SK-N-SH treated with all-trans-retinoic acid at 6 μM for 48 hours (cell line): ENCODE results near the gene C6orf15.

Experiments
- ATAC-seq: fragments of 200-7000 bp; cut with Tn5 transposase; 3 replicates; pipeline ENCODE4 v1.9.1; 2020; ENCODE audit warnings: mild to moderate bottlenecking, moderate library complexity
- ARNTL ChIP-seq: fragments of 450-650 bp; formaldehyde crosslinking; IDR thresholded peaks from 2 replicates; pipeline ENCODE4 v1.5.0; 2020; ENCODE audit warnings: low read depth, mild to moderate bottlenecking, moderate library complexity, borderline replicate concordance
- BACH2 ChIP-seq: fragments of 250-450 bp; sonication (Bioruptor Pico); IDR thresholded peaks from 2 replicates; pipeline ENCODE4 v1.9.0; 2021; ENCODE audit warnings: mild to moderate bottlenecking, borderline replicate concordance
- CSDC2 ChIP-seq: fragments of 250-450 bp; sonication (Bioruptor Pico); IDR thresholded peaks from 2 replicates; pipeline ENCODE4 v1.5.0; 2020; ENCODE audit warnings: mild to moderate bottlenecking, moderate library complexity
- ESRRG ChIP-seq: fragments of 250-450 bp; sonication (Bioruptor Pico); IDR thresholded peaks from 2 replicates; pipeline ENCODE4 v1.6.1; 2021; ENCODE audit warnings: mild to moderate bottlenecking
- GLIS3 ChIP-seq: fragments of 250-450 bp; sonication (Bioruptor Pico); IDR thresholded peaks from 2 replicates; pipeline ENCODE4 v1.5.0; 2020; ENCODE audit warnings: mild to moderate bottlenecking, moderate library complexity
- ISL1 ChIP-seq: fragments of 250-450 bp; sonication (Bioruptor Pico); IDR thresholded peaks from 2 replicates; pipeline ENCODE4 v2.1.2; 2022; ENCODE audit warnings: mild to moderate bottlenecking, moderate library complexity
- OSR1 ChIP-seq: fragments of 250-450 bp; sonication (Bioruptor Pico); IDR thresholded peaks from 2 replicates; pipeline ENCODE4 v1.8.0; 2022; ENCODE audit warnings: moderate library complexity, mild to moderate bottlenecking, inconsistent platforms
- PPARA ChIP-seq: fragments of 250-450 bp; sonication (Bioruptor Pico); IDR thresholded peaks from 2 replicates; pipeline ENCODE4 v1.5.0; 2020; ENCODE audit warnings: mild to moderate bottlenecking, borderline replicate concordance
- RARB ChIP-seq: fragments of 250-450 bp; sonication (Bioruptor Pico); IDR thresholded peaks from 2 replicates; pipeline ENCODE4 v1.8.0; 2021; ENCODE audit warnings: mild to moderate bottlenecking, moderate library complexity
- SNAI2 ChIP-seq: fragments of 250-450 bp; sonication (Bioruptor Pico); IDR thresholded peaks from 2 replicates; pipeline ENCODE4 v1.5.0; 2020; ENCODE audit warnings: mild to moderate bottlenecking, moderate library complexity
- TCF4 ChIP-seq: fragments of 250-450 bp; sonication (Bioruptor Pico); IDR thresholded peaks from 2 replicates; pipeline ENCODE4 v1.8.0; 2021; ENCODE audit warnings: mild to moderate bottlenecking, moderate library complexity, borderline replicate concordance
- TOX ChIP-seq: fragments of 250-450 bp; sonication (Bioruptor Pico); IDR thresholded peaks from 2 replicates; pipeline ENCODE4 v1.8.0; 2021; ENCODE audit warnings: mild to moderate bottlenecking, moderate library complexity, borderline replicate concordance
- ZC3H10 ChIP-seq: fragments of 250-450 bp; sonication (Bioruptor Pico); IDR thresholded peaks from 2 replicates; pipeline ENCODE4 v1.5.1; 2021; ENCODE audit warnings: mild to moderate bottlenecking, moderate library complexity
- ZFP3 ChIP-seq: fragments of 250-450 bp; sonication (Bioruptor Pico); IDR thresholded peaks from 2 replicates; pipeline ENCODE4 v1.5.0; 2020; ENCODE audit warnings: mild to moderate bottlenecking, moderate library complexity
- ZFP30 ChIP-seq: fragments of 450-650 bp; formaldehyde crosslinking; IDR thresholded peaks from 2 replicates; pipeline ENCODE4 v1.5.0; 2022; ENCODE audit warnings: mild to moderate bottlenecking, moderate library complexity
- ZNF565 ChIP-seq: fragments of 450-650 bp; formaldehyde crosslinking; conservative IDR thresholded peaks from 2 replicates; pipeline ENCODE4 v1.5.0; 2020; ENCODE audit warnings: low read depth, mild to moderate bottlenecking, moderate library complexity
- ZNF70 ChIP-seq: fragments of 450-650 bp; formaldehyde crosslinking; IDR thresholded peaks from 2 replicates; pipeline ENCODE4 v1.5.0; 2020; ENCODE audit warnings: mild to moderate bottlenecking, moderate library complexity
- ZNF8 ChIP-seq: fragments of 450-650 bp; formaldehyde crosslinking; IDR thresholded peaks from 2 replicates; pipeline ENCODE4 v1.5.0; 2020; ENCODE audit warnings: mild to moderate bottlenecking, moderate library complexity
- TF ChIP-seq, protein P1 (sequence below): fragments of 250-450 bp; sonication (Bioruptor Pico); IDR thresholded peaks from 2 replicates; pipeline ENCODE4 v1.5.0; 2020; ENCODE audit warnings: mild to moderate bottlenecking, moderate library complexity
- TF ChIP-seq, protein P2 (sequence below): fragments of 250-450 bp; sonication (Bioruptor Pico); IDR thresholded peaks from 2 replicates; pipeline ENCODE4 v1.8.0; 2021; ENCODE audit warnings: low read depth, mild to moderate bottlenecking, moderate library complexity, borderline replicate concordance
- TF ChIP-seq, protein P3 (sequence below): fragments of 250-450 bp; sonication (Bioruptor Pico); IDR thresholded peaks from 2 replicates; pipeline ENCODE4 v1.5.1; 2021; ENCODE audit warnings: mild to moderate bottlenecking, moderate library complexity
- TF ChIP-seq, protein P4 (sequence below): fragments of 250-450 bp; sonication (Bioruptor Pico); IDR thresholded peaks from 2 replicates; pipeline ENCODE4 v1.5.1; 2020; ENCODE audit warnings: low read depth, mild to moderate bottlenecking, moderate library complexity
- TF ChIP-seq, protein P5 (sequence below): fragments of 250-450 bp; sonication (Bioruptor Pico); IDR thresholded peaks from 2 replicates; pipeline ENCODE4 v1.8.0; 2020; ENCODE audit warnings: mild to moderate bottlenecking, moderate library complexity, borderline replicate concordance

Gene C6orf15

DNA sequence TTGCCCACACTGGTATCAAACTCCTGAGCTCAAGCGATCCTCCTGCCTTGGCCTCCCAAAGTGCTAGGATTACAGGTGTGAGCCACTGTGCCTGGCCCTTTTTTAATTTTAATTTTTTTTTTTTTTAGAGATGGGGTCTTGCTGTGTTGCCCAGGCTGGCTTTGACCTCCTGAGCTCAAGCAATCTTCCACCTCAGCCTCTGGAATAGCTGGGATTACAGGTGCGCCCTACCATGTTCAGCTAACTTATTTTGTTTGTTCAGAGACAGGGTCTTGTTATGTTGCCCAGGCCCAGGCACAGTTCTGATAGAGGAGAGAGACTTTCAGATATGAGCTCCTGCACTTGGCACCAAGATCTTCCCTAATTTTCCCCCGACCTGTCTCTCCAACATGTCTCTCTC, 18.4 kb upstream of the C6orf15 start:
- TF ChIP-seq BACH2 (CRISPR knock-in tag): no peak
- no peak for TF ChIP-seq ZC3H10 (CRISPR knock-in tag)
- no peak for TF ChIP-seq OSR1
- no peak for ATAC-seq

DNA sequence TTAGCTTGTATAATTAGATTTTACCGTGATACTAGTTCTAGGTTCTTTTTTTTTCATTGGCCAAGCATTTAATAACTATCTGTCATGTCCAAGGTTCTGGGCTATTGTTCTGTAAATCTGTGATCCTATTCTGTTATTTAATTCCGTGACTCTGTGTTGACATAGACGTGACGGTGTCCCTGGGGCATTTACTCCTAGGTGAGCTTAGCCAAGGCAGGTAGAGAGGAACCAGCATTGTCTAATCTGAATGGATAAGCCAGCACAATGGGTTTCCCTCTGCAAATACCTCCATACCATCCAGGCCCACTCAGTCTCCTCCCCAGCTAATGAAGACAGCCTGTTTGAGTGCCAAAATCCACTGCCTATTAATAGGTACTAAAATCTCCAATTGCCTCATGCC, 16.8 kb upstream of the C6orf15 start:
- no peak for TF ChIP-seq RARB (CRISPR knock-in tag)
- TF ChIP-seq ZNF565 (CRISPR knock-in tag): no peak
- no peak for TF ChIP-seq ESRRG
- TF ChIP-seq, protein P1, sequence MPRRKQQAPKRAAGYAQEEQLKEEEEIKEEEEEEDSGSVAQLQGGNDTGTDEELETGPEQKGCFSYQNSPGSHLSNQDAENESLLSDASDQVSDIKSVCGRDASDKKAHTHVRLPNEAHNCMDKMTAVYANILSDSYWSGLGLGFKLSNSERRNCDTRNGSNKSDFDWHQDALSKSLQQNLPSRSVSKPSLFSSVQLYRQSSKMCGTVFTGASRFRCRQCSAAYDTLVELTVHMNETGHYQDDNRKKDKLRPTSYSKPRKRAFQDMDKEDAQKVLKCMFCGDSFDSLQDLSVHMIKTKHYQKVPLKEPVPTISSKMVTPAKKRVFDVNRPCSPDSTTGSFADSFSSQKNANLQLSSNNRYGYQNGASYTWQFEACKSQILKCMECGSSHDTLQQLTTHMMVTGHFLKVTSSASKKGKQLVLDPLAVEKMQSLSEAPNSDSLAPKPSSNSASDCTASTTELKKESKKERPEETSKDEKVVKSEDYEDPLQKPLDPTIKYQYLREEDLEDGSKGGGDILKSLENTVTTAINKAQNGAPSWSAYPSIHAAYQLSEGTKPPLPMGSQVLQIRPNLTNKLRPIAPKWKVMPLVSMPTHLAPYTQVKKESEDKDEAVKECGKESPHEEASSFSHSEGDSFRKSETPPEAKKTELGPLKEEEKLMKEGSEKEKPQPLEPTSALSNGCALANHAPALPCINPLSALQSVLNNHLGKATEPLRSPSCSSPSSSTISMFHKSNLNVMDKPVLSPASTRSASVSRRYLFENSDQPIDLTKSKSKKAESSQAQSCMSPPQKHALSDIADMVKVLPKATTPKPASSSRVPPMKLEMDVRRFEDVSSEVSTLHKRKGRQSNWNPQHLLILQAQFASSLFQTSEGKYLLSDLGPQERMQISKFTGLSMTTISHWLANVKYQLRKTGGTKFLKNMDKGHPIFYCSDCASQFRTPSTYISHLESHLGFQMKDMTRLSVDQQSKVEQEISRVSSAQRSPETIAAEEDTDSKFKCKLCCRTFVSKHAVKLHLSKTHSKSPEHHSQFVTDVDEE (CRISPR knock-in tag): no peak
- no peak for TF ChIP-seq TCF4 (CRISPR knock-in tag)
- no peak for TF ChIP-seq ZNF70
- TF ChIP-seq, protein P2, sequence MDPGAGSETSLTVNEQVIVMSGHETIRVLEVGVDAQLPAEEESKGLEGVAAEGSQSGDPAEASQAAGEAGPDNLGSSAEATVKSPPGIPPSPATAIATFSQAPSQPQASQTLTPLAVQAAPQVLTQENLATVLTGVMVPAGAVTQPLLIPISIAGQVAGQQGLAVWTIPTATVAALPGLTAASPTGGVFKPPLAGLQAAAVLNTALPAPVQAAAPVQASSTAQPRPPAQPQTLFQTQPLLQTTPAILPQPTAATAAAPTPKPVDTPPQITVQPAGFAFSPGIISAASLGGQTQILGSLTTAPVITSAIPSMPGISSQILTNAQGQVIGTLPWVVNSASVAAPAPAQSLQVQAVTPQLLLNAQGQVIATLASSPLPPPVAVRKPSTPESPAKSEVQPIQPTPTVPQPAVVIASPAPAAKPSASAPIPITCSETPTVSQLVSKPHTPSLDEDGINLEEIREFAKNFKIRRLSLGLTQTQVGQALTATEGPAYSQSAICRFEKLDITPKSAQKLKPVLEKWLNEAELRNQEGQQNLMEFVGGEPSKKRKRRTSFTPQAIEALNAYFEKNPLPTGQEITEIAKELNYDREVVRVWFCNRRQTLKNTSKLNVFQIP (CRISPR knock-in tag): no peak
- TF ChIP-seq ISL1 (CRISPR knock-in tag): no peak
- TF ChIP-seq, protein P3, sequence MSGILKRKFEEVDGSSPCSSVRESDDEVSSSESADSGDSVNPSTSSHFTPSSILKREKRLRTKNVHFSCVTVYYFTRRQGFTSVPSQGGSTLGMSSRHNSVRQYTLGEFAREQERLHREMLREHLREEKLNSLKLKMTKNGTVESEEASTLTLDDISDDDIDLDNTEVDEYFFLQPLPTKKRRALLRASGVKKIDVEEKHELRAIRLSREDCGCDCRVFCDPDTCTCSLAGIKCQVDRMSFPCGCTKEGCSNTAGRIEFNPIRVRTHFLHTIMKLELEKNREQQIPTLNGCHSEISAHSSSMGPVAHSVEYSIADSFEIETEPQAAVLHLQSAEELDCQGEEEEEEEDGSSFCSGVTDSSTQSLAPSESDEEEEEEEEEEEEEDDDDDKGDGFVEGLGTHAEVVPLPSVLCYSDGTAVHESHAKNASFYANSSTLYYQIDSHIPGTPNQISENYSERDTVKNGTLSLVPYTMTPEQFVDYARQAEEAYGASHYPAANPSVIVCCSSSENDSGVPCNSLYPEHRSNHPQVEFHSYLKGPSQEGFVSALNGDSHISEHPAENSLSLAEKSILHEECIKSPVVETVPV (CRISPR knock-in tag): no peak
- TF ChIP-seq, protein P4, sequence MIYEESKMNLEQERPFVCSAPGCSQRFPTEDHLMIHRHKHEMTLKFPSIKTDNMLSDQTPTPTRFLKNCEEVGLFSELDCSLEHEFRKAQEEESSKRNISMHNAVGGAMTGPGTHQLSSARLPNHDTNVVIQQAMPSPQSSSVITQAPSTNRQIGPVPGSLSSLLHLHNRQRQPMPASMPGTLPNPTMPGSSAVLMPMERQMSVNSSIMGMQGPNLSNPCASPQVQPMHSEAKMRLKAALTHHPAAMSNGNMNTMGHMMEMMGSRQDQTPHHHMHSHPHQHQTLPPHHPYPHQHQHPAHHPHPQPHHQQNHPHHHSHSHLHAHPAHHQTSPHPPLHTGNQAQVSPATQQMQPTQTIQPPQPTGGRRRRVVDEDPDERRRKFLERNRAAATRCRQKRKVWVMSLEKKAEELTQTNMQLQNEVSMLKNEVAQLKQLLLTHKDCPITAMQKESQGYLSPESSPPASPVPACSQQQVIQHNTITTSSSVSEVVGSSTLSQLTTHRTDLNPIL: no peak
- TF ChIP-seq ZFP3: no peak
- TF ChIP-seq SNAI2 (CRISPR knock-in tag): no peak
- TF ChIP-seq BACH2 (CRISPR knock-in tag): no peak
- TF ChIP-seq ARNTL (CRISPR knock-in tag): no peak
- TF ChIP-seq OSR1: no peak
- ATAC-seq: no peak

DNA sequence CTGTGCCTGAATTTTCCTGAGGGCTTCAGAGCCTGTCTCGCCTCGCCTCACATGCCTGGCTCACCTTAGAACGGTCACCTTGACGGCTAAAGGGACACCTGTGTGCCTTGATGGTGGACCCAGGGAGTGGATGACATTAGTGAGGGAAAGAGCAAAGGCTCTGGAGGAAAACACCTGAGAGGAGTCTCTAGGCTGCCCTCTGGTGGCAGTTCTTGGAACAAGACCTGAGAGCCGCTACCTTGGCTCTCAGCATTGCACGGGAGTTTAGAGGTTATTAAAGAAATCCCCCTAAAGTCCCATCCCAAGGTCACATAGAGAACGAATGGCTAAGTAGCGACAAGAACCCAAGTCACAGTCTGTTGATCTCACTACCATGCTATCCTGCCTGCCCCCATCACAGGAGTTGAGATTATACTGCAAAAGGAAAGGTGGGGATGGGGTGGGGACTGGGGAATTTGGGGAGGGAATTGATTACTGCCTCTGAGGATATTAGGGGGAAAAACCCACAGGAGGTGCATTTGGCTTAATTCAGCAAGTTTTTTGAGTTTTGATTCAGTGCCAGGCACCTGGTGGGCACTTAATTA, 15.8 kb upstream of the C6orf15 start:
- ATAC-seq: peak; percentile 63
- no peak for TF ChIP-seq ISL1 (CRISPR knock-in tag)
- no peak for TF ChIP-seq ZNF8
- no peak for TF ChIP-seq TOX (CRISPR knock-in tag)
- TF ChIP-seq ZNF70: no peak
- TF ChIP-seq, protein P5, sequence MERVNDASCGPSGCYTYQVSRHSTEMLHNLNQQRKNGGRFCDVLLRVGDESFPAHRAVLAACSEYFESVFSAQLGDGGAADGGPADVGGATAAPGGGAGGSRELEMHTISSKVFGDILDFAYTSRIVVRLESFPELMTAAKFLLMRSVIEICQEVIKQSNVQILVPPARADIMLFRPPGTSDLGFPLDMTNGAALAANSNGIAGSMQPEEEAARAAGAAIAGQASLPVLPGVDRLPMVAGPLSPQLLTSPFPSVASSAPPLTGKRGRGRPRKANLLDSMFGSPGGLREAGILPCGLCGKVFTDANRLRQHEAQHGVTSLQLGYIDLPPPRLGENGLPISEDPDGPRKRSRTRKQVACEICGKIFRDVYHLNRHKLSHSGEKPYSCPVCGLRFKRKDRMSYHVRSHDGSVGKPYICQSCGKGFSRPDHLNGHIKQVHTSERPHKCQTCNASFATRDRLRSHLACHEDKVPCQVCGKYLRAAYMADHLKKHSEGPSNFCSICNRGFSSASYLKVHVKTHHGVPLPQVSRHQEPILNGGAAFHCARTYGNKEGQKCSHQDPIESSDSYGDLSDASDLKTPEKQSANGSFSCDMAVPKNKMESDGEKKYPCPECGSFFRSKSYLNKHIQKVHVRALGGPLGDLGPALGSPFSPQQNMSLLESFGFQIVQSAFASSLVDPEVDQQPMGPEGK (CRISPR knock-in tag): no peak
- no peak for TF ChIP-seq GLIS3 (CRISPR knock-in tag)
- TF ChIP-seq ZFP3: no peak
- TF ChIP-seq ESRRG: no peak
- TF ChIP-seq, protein P3 (CRISPR knock-in tag): no peak
- TF ChIP-seq, protein P1 (CRISPR knock-in tag): no peak
- no peak for TF ChIP-seq TCF4 (CRISPR knock-in tag)
- TF ChIP-seq OSR1: no peak
- no peak for TF ChIP-seq PPARA (CRISPR knock-in tag)
- no peak for TF ChIP-seq RARB (CRISPR knock-in tag)
- TF ChIP-seq CSDC2 (CRISPR knock-in tag): no peak
- no peak for TF ChIP-seq ZNF565 (CRISPR knock-in tag)
- TF ChIP-seq SNAI2 (CRISPR knock-in tag): no peak
- TF ChIP-seq ZFP30 (CRISPR knock-in tag): no peak
